Adipocyte (in vitro differentiated cells): Measurements from ENCODE around the gene CETP.

Experiments used
- DNase-seq: peaks from one replicate; pipeline ENCODE4 v3.0.0-alpha.2; 2015; ENCODE audit warnings: low read depth
- H3K27me3 ChIP-seq: replicated peaks from 2 replicates; pipeline ENCODE4 v1.7.0; 2013; ENCODE audit warnings: mild to moderate bottlenecking, low read length, moderate library complexity; ENCODE audit not compliant: control insufficient read depth, insufficient read depth
- H3K36me3 ChIP-seq: 2 replicates; pipeline ENCODE4 v1.7.0; 2013; ENCODE audit warnings: low read length, mild to moderate bottlenecking, moderate library complexity; ENCODE audit not compliant: control insufficient read depth, insufficient read depth, severe bottlenecking
- H3K4me1 ChIP-seq: 2 replicates; pipeline ENCODE4 v1.7.0; 2013; ENCODE audit warnings: mild to moderate bottlenecking, low read length, moderate library complexity; ENCODE audit not compliant: control insufficient read depth, insufficient read depth
- H3K4me3 ChIP-seq: 2 replicates; pipeline ENCODE4 v1.7.0; 2013; ENCODE audit warnings: mild to moderate bottlenecking, low read length, moderate library complexity
- H3K9ac ChIP-seq: 2 replicates; pipeline ENCODE4 v1.7.0; 2013; ENCODE audit warnings: mild to moderate bottlenecking, low read length, moderate library complexity
- H3K9me3 ChIP-seq: 2 replicates; pipeline ENCODE4 v1.7.0; 2013; ENCODE audit warnings: mild to moderate bottlenecking, low read length, moderate library complexity; ENCODE audit not compliant: control insufficient read depth

Gene CETP

DNA sequence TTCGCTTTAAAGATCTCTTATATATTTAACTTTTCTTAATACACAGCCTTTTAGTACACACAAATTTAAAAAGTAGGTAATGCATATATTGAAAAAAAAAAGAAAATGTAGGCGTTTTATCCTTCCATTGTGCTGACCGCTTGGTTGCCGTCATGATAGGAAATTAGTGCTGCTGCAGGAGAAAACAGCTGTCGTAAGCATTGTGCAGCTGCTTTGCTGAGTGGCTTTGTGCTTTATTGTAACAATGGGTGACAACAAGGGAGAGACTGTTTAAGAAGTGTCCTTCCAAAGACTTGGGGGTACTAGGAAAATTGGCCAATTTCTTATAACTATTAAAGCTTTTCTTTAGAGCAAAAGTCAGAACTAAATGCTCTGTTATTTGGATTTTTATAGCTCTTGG, 24.8 kb upstream of the CETP start:
- Histone ChIP-seq H3K9ac (no peak overlapping the region), H3K9me3 (no peaks in the 10 kb centered on the region), H3K4me1 (peaks cover 24% of the 10 kb centered on the region), H3K4me3 (peak overlapping the region; percentile 94), H3K27me3 (no peaks in the 10 kb centered on the region), H3K36me3 (peaks cover 71% of the 10 kb centered on the region)
- DNase-seq = no peak

DNA sequence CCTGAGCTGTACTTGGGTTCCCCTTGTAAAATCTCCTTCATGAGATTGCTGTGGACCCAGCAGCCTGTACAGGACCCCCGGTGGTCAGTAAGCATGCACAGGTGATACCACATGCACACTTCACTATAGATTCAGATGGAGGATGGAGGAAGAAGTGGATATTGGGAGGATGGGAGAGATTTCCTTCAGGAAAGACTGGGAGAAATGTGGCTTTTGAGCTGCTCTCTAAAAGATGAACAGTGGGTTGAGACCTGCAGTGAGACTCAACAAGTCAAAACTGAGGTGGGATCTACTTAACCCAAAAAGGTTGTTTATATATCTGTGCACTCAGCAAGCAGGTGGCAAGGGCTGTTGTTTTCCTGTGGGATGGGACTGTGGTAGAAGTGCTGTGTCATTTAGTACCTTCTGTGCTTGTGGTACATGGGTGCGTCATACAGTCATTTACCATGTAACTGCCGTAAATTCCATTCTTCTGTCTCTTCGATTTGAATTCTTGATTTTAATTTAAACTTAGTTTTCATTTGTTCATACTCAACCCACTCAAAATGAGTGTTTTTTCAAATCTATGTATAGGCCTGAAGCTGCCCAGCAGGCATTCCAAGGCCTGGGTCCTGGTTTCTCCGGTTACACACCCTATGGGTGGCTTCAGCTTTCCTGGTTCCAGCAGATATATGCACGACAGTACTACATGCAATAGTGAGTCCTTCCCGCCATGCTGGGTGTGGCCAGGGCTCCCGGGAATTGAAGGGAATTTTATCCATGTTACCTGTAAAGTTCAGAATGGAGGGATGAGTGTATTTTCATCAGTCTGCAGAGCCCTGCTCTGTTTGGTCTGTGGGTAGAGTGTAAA, 22.9 kb upstream of the CETP start:
- Histone ChIP-seq H3K4me3 (no peak overlapping the region), H3K9me3 (no peaks in the 10 kb centered on the region), H3K9ac (no peak overlapping the region), H3K4me1 (peaks cover 24% of the 10 kb centered on the region), H3K27me3 (no peaks in the 10 kb centered on the region), H3K36me3 (peaks cover 90% of the 10 kb centered on the region)
- DNase-seq = no peak

DNA sequence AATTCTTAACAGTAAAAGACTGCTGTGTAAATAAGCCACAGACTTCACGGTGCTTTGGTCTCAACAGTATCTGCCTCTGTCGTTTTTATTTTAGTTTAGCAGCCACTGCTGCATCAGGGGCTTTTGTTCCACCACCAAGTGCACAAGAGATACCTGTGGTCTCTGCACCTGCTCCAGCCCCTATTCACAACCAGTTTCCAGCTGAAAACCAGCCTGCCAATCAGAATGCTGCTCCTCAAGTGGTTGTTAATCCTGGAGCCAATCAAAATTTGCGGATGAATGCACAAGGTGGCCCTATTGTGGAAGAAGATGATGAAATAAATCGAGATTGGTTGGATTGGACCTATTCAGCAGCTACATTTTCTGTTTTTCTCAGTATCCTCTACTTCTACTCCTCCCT, 21.9 kb upstream of the CETP start:
- Histone ChIP-seq H3K9me3 (no peaks in the 10 kb centered on the region), H3K36me3 (peaks cover 99% of the 10 kb centered on the region), H3K4me3 (no peak overlapping the region), H3K9ac (no peak overlapping the region), H3K27me3 (no peaks in the 10 kb centered on the region), H3K4me1 (peaks cover 20% of the 10 kb centered on the region)
- no peak for DNase-seq

DNA sequence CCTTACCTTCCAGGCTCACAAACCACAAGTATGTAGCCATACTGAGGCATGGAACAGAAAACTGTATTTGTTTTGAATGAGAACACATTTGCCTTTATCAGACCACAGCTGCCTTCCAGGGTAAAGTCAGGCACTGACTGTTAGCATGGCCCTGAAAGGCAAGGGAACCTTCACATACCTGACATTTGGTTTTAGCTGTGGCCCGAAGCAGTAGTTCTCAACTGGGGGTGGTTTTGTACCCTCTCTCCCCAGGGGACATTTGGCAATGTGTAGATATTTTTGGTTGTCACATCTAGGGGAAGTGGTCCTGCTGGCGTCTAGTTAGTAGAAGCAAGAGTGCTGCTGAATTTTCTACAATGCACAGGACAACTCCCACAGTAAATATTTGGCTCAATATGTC, 20.7 kb upstream of the CETP start:
- Histone ChIP-seq H3K9ac (no peak overlapping the region), H3K4me3 (no peak overlapping the region), H3K4me1 (peaks cover 14% of the 10 kb centered on the region), H3K27me3 (no peaks in the 10 kb centered on the region), H3K36me3 (peaks cover 95% of the 10 kb centered on the region), H3K9me3 (no peaks in the 10 kb centered on the region)
- no peak for DNase-seq

DNA sequence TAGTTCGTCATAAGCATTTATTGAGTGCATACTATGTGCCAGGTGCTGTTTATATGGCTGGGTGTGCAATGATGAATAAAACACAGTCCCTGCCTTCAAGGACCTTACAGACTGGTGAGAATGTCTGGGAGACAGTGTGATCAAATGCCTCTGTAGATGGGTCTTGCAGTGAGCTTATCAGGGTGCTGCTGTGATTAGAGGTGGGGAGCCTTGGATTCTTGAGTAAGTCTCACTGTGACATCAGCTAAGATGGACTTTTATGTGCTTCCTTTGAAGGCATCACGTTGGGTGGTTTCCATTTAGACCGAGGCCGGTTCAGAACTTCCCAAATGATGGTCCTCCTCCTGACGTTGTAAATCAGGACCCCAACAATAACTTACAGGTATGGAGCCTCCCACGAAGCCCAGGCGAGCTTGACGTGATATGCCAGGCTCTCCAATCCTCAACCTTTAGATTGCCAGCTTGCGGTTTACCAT, 19.9 kb upstream of the CETP start:
- peaks cover 8% of the 10 kb centered on the region for H3K4me1 ChIP-seq
- no peak overlapping the region for H3K9ac ChIP-seq
- H3K9me3 ChIP-seq = no peaks in the 10 kb centered on the region
- no peak overlapping the region for H3K4me3 ChIP-seq
- H3K36me3 ChIP-seq = peaks cover 91% of the 10 kb centered on the region
- no peak for DNase-seq
- H3K27me3 ChIP-seq = no peaks in the 10 kb centered on the region

DNA sequence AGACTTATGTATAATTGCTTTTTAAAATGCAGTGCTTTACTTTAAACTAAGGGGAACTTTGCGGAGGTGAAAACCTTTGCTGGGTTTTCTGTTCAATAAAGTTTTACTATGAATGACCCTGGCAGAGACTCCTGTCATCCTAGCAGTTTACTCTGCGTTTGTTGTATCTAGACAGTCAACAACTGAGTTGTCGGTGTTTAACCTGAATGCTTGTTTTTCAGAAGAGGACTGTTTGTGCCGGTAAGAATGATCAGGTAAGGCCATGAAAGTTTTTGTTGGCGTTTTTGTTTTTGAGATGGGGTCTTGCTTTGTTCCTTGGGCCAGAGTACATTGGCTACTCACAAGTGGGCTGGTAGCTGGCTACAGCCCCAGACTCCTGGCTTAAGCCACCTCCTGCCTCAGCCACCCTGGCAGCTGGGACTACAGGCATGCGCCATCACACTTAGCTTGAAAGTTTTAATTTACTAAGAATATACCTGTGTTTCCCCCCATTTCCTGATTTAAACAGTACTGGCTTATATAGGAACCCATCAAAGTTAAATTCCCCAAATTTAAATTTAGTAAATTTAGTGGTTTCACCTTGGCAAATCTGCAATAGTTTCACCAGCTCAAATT, 17.9 kb upstream of the CETP start:
- H3K9me3 ChIP-seq = no peaks in the 10 kb centered on the region
- no peak overlapping the region for H3K4me3 ChIP-seq
- DNase-seq = no peak
- H3K4me1 ChIP-seq = peaks cover 15% of the 10 kb centered on the region
- H3K27me3 ChIP-seq = no peaks in the 10 kb centered on the region
- H3K36me3 ChIP-seq = peaks cover 71% of the 10 kb centered on the region
- no peak overlapping the region for H3K9ac ChIP-seq

DNA sequence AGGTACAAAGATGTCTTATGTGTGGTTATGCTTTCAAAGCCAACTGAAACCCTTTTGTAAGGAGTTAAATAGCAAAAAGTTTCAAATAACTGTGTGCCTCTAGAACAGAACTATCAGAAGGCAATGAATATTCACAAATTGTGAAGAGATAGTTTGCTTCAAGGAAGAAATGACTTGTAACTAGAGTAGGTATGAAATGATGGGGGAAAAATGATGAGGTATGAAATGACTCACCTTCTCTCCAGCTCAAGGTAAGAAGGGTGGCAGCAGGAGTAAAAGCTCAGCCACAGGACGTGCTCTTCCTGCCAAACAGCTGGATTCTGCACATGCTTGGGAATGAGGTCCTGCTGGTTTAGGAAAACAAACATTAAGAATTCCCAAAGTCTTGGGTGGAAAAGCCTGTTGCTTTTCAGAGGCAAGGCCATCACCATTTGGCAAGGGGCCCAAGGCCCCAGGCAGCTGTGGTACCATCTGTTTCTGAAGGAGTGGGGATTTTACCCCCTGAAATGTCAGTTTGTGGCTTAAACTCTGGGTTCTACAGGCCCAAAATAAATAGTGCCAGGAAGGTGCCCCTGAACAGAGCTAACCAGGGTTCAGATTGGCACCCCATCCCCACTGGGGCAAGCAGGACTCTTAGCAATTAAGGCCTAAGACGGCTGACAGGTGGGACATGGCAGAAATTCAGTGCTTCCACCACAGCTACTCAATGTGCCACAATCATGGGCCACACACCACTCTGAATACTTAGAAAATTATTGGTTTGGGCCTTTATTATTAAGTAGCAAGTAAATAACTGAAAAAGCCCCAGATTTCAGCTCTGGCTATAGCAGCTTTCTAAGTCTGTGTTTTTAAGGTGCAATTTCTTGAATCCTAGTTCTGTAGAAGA, 16.6 kb upstream of the CETP start:
- no peaks in the 10 kb centered on the region for H3K27me3 ChIP-seq
- H3K36me3 ChIP-seq = peaks cover 58% of the 10 kb centered on the region

DNA sequence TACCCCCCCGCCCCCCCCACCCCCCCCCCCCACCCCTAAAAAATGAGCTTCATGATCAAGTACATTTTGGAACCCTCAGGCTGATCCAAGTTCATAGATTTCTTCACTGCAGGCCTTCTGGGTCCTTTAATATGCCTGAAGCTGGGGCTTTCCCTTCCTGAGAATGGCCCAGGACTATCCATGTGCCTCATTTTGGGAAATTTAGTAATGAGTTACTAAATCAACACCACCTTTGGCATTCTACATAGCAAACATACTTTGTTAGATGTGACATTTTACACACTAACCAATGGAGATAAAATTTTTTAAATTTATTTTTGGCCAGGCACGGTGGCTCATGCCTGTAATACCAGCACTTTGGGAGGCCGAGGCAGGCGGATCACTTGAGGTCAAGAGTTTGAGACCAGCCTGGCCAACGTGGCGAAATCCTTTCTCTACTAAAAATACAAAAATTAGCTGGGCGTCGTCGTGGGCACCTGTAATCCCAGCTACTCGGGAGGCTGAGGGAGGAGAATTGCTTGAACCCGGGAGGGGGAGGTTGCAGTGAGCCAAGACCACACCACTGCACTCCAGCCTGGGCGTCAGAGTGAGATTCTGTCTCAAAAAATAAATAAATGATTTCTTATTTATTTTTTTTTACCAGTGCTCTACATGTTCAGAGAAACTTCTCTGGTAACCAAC, 15.8 kb upstream of the CETP start:
- no peaks in the 10 kb centered on the region for H3K9me3 ChIP-seq
- no peak overlapping the region for H3K4me3 ChIP-seq
- H3K36me3 ChIP-seq = peaks cover 50% of the 10 kb centered on the region
- DNase-seq = no peak
- no peaks in the 10 kb centered on the region for H3K27me3 ChIP-seq
- no peak overlapping the region for H3K9ac ChIP-seq
- peaks cover 15% of the 10 kb centered on the region for H3K4me1 ChIP-seq

More for the DNA sequence above, 16.6 kb upstream of the CETP start:
- Histone ChIP-seq H3K9ac (no peak overlapping the region), H3K9me3 (no peaks in the 10 kb centered on the region), H3K4me3 (no peak overlapping the region), H3K4me1 (peaks cover 15% of the 10 kb centered on the region)
- no peak for DNase-seq

DNA sequence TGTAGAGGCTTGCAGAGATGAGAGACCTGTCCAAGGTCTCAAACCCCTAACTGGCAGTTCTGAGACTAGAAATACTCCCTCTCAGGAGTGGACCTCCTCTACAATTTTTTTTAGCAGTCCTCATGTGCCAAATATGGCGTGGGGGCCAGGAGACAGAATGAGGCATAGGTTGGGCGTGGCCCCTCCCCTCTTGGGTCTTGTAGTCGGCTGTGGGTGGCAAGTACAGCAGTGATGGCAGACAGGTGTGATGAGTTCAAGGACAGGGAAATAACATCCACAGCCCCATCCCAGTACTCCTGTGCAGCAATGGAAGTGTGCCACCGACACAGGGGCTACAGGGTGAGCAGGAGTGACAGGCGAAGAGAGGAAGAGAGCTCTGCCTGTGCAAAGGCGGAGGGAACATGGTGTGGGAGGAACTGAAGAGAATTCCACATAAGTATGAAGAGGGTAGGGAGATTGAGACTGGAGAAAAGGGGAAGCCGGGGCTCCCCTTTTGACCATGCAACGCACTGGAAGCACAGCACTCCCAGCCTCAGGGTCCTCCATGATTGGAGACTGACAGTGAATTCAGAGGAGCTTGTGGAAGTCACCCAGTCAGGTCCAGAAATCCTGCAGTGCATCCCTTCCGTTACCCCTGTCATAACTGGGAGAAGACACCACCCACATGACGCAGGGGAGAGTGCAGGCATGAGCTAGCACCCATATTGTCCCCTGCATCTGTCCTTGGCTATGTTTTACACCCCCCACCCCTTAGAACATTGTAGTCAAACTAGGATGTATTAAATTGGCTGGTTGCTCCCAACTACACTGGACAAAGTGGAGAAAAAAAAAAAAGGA, 14.8 kb upstream of the CETP start:
- Histone ChIP-seq H3K9ac (no peak overlapping the region), H3K4me1 (peaks cover 15% of the 10 kb centered on the region), H3K27me3 (no peaks in the 10 kb centered on the region), H3K4me3 (no peak overlapping the region), H3K36me3 (peaks cover 40% of the 10 kb centered on the region), H3K9me3 (no peaks in the 10 kb centered on the region)
- DNase-seq = no peak

DNA sequence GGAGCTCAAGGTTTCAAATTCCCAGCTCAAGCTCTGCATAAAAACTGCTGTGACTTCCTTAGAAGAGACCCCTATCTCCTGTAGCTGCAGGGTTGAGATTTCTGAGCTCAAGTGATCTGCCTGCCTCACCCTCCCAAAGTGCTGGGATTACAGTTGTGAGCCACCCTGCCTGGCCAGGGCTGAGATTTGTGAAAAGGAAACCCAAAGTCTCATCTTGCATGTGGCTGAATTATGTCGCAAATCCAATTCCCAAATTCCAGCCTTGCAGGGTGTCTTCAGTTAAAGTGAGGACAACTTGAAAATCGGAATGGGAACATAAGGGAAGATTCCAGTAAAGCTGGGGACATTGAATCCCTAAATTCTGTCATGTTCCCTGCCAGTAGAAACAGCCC, 14.2 kb upstream of the CETP start:
- H3K9ac ChIP-seq = no peak overlapping the region
- H3K36me3 ChIP-seq = peaks cover 34% of the 10 kb centered on the region
- peaks cover 15% of the 10 kb centered on the region for H3K4me1 ChIP-seq
- no peak overlapping the region for H3K4me3 ChIP-seq
- H3K27me3 ChIP-seq = no peaks in the 10 kb centered on the region
- H3K9me3 ChIP-seq = no peaks in the 10 kb centered on the region
- DNase-seq = no peak
